ENCODE results near the gene ADSS2. TPM values are rescaled to one million over a fixed set of nuclear protein-coding genes. Genes with fewer than 3 reads are reported as not detected.
"Not testable (repeated sequence)": the region's sequence is repeated elsewhere in the genome, so short reads cannot be mapped to it uniquely, and the experiment has no call there.

ADSS2 gene
- total RNA-seq, 1 donor from 2014 or later: 31.9 TPM

DNA sequence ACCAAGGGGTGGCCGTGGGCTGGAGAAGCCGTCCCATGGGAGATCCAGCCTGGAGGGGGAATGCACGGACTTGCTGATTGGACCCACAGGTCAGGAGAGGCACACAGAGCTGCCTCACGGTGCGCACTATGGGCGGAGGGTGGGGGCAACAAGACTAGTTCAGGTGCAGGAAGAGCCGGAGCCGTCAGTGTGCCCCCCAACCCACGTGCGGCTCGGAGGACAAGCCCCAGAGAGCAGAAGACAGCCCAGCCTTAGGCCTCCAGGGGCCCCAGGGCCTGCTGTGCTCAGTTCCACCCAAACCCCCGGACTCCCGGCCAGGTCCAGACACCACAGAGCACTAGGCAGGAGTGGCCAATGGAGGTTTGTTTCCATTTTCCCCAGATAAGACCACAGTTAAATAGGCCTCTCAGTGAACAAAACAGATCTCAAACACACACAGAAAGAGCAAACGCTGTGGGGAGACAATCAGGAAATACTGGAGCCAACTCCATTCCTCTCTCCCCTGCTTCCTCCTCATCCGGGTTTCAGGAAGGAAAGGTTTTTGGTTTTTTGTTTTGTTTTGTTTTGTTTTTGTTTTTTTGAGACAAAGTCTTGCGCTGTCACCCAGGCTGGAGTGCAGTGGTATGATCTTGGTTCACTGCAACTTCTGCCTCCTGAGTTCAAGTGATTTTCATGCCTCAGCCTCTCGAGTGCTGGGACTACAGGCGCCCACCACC is 84.2 kb downstream of the ADSS2 start:
- Mint-ChIP-seq H3K4me1 (ENCODE audit: low read depth, unreplicated experiment) (peaks cover under 1% of the 10 kb centered on the region), H3K36me3 (ENCODE audit: unreplicated experiment) (peaks cover 7% of the 10 kb centered on the region), H3K4me3 (ENCODE audit: unreplicated experiment) (no peak overlapping the region), H3K27ac (ENCODE audit: unreplicated experiment) (no peak overlapping the region), H3K27me3 (ENCODE audit: unreplicated experiment) (peaks cover 3% of the 10 kb centered on the region), H3K9me3 (ENCODE audit: unreplicated experiment) (peaks cover 5% of the 10 kb centered on the region)
- no peak for DNase-seq
- TF ChIP-seq, protein P1, sequence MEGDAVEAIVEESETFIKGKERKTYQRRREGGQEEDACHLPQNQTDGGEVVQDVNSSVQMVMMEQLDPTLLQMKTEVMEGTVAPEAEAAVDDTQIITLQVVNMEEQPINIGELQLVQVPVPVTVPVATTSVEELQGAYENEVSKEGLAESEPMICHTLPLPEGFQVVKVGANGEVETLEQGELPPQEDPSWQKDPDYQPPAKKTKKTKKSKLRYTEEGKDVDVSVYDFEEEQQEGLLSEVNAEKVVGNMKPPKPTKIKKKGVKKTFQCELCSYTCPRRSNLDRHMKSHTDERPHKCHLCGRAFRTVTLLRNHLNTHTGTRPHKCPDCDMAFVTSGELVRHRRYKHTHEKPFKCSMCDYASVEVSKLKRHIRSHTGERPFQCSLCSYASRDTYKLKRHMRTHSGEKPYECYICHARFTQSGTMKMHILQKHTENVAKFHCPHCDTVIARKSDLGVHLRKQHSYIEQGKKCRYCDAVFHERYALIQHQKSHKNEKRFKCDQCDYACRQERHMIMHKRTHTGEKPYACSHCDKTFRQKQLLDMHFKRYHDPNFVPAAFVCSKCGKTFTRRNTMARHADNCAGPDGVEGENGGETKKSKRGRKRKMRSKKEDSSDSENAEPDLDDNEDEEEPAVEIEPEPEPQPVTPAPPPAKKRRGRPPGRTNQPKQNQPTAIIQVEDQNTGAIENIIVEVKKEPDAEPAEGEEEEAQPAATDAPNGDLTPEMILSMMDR (IDR thresholded peaks at IDR 0.05; ENCODE audit: partially characterized antibody, unreplicated experiment): no peak

DNA sequence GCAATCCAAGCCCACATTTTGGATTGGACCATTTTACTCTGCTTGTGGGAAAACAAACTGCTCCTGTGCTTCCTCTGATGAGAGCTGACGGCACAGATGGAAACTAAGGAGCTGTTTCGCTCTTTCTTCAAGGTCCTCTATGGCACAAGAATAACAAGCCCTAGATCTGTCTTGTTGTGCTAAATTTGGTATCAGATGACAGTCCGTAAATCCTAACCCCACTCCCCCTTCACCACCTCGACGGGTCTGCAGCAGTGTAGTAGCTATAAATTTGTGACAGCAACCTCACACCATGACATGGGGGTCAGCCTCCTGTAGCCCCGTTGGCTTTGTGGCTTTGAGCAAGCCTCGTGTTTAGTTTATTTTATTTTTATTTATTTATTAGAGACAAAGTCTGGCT is 85.9 kb downstream of the ADSS2 start:
- DNase-seq: no peak
- Mint-ChIP-seq H3K9me3 (ENCODE audit: unreplicated experiment) (peaks cover 5% of the 10 kb centered on the region), H3K27me3 (ENCODE audit: unreplicated experiment) (peaks cover 3% of the 10 kb centered on the region), H3K36me3 (ENCODE audit: unreplicated experiment) (peaks cover 7% of the 10 kb centered on the region), H3K4me1 (ENCODE audit: low read depth, unreplicated experiment) (peaks cover 7% of the 10 kb centered on the region), H3K27ac (ENCODE audit: unreplicated experiment) (no peak overlapping the region), H3K4me3 (ENCODE audit: unreplicated experiment) (no peak overlapping the region)
- TF ChIP-seq, protein P1 (IDR thresholded peaks at IDR 0.05; ENCODE audit: partially characterized antibody, unreplicated experiment): no peak

DNA sequence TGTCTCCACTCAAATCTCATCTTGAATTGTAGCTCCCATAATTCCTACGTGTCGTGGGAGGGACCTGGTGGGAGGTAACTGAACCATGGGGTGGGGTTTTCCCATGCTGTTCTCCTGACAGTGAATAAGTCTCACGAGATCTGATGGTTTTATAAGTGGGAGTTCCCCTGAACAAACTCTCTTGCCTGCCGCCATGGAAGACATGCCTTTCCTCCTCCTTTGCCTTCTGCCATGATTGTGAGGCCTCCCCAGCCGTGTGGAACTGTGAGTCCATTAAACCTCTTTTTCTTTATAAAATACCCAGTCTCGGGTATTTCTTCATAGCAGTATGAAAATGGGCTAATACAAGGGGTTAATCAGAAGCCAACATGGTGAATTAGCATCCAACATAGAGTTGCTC is 86.4 kb downstream of the ADSS2 start:
- not testable (repeated sequence) for H3K36me3 Mint-ChIP-seq (ENCODE audit: unreplicated experiment); DNase-seq; H3K27ac Mint-ChIP-seq (ENCODE audit: unreplicated experiment); H3K27me3 Mint-ChIP-seq (ENCODE audit: unreplicated experiment); H3K4me1 Mint-ChIP-seq (ENCODE audit: low read depth, unreplicated experiment); H3K4me3 Mint-ChIP-seq (ENCODE audit: unreplicated experiment); H3K9me3 Mint-ChIP-seq (ENCODE audit: unreplicated experiment)

DNA sequence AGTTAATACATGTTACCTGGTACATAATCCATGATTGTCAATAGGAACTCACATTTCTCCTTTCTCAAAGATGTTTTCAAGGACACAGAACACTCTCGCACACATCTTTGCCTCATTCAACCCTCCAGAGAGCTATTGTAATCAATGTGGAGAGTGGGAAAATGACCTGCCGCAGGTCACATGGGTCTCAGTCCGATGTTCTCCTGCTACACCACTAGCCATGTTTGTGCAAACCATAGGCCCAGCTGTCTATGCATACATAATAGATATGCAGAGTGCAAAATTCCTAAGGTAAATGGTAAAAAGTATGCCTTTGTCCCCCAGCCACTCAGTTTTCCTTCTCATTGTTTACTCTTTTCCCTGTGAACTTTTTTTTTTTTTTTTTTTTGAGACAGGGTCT is 89.2 kb downstream of the ADSS2 start:
- H3K36me3 Mint-ChIP-seq (ENCODE audit: unreplicated experiment): peaks cover 7% of the 10 kb centered on the region
- peaks cover 7% of the 10 kb centered on the region for H3K4me1 Mint-ChIP-seq (ENCODE audit: low read depth, unreplicated experiment)
- H3K4me3 Mint-ChIP-seq (ENCODE audit: unreplicated experiment): no peak overlapping the region
- H3K27ac Mint-ChIP-seq (ENCODE audit: unreplicated experiment): no peak overlapping the region
- DNase-seq: no peak
- H3K9me3 Mint-ChIP-seq (ENCODE audit: unreplicated experiment): peaks cover 5% of the 10 kb centered on the region
- peaks cover 3% of the 10 kb centered on the region for H3K27me3 Mint-ChIP-seq (ENCODE audit: unreplicated experiment)
- TF ChIP-seq, protein P1 (IDR thresholded peaks at IDR 0.05; ENCODE audit: partially characterized antibody, unreplicated experiment): no peak

DNA sequence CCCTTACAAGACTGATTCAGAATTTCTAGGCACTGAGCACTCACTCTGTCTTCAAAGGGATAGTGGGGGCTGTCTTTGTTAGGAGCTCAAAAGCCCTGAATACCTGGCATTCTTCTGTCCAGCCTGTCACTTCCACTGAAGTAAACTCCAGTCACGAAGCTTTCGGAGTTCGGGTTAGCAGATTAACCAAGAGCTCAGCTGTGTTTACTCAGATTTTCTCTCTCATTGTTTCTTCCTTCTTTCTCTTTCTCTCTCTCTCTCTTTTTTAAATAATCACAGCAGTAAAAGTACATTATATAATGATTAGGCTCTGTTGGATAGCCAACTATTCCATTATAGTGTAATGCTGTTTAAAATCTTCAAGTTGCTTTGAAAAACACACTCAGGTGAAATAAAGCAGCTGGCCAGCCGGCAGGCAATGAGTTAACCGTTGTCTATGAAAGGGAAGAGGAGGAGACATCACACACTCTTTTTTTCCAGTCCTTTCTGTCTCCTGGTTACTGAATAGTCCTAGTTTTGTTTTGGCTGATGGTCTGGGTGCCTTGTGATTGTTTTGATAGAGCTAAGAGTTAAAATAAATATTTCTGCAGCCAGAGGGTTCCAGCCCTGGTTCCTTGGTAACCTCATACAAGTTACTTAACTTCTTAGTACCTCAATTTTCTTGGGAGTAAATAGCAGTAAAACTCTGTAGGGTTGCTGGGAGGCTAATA is 89.8 kb downstream of the ADSS2 start:
- Mint-ChIP-seq H3K36me3 (ENCODE audit: unreplicated experiment) (peaks cover 7% of the 10 kb centered on the region), H3K4me3 (ENCODE audit: unreplicated experiment) (no peak overlapping the region), H3K9me3 (ENCODE audit: unreplicated experiment) (peaks cover 3% of the 10 kb centered on the region), H3K27ac (ENCODE audit: unreplicated experiment) (no peak overlapping the region), H3K27me3 (ENCODE audit: unreplicated experiment) (no peaks in the 10 kb centered on the region), H3K4me1 (ENCODE audit: low read depth, unreplicated experiment) (peaks cover 7% of the 10 kb centered on the region)
- DNase-seq: no peak
- TF ChIP-seq, protein P1 (IDR thresholded peaks at IDR 0.05; ENCODE audit: partially characterized antibody, unreplicated experiment): no peak

Other genes with a start within 250 kb of the ADSS2 start
- gene CATSPERE, start 9.4 kb upstream of the ADSS2 start, total RNA-seq (ENCODE audit: unreplicated experiment): 0.59 TPM
- gene DESI2, start 201.2 kb upstream of the ADSS2 start, total RNA-seq (ENCODE audit: unreplicated experiment): 25.9 TPM